Activated CD4-positive, alpha-beta T cell treated with anti-CD3 and anti-CD28 coated beads for 48 hours (primary cell): Measurements from ENCODE around the gene RAB11FIP4.

ENCODE experiments used
- DNase-seq: peaks from one replicate; pipeline ENCODE4 v3.0.0-alpha.2; 2020

RAB11FIP4 gene

DNA sequence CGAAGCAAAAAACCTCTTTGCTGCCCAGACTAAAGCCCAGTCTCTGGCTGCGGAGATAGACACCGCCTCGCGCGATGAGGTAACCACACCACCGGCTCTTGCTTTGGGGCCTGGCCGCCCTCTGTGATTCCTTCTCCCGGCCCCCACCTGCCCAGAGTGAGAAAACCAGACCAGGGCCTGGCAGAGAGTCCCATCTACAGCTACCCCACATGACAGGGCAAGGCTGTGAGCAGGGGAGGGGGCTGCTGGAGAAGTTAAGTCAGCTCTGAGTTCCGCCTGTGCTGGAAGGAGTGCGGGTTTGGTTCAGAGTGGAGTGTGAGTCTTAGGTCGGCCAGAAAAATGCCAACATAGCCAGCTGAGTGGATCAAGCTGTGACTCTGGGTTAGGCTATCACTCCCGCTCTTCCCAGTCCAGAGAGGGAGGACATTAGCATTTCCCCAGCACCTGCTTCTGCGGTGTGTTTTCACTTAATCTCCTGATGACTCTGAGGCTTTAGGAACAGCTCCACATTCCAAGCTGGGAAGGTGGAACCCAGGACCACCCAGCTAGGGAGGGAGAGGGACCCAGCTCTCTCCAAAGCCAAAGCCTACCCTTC lies 139.0 kb downstream of the RAB11FIP4 start:
- no peak for DNase-seq

DNA sequence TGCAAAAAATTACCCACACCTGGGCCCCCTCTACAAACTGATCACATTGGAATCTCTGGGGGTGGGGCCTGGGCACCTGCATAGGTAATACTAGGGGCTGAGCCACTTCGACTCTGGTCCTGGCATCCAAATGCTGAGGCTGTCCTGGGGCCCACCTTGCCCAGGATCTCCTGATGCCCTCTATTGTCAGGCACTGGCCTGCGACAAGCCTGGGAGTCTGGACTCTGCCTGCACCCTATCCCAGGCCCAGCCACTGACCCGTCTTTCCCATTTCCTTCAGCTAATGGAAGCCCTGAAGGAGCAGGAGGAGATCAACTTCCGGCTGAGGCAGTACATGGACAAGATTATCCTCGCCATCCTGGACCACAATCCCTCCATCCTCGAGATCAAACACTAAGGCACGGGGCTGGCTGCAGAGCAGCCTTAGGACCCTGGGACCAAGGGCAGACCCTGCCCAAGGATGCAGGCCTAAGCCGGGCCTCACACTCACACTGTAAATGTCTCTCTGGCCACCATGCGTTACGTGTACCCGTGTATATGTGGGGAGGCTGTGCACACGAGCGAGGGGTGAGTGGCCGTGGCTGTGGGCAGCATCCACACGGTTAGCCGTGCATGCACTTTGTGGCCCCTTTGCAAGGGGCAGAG lies 140.0 kb downstream of the RAB11FIP4 start:
- DNase-seq: no peak

DNA sequence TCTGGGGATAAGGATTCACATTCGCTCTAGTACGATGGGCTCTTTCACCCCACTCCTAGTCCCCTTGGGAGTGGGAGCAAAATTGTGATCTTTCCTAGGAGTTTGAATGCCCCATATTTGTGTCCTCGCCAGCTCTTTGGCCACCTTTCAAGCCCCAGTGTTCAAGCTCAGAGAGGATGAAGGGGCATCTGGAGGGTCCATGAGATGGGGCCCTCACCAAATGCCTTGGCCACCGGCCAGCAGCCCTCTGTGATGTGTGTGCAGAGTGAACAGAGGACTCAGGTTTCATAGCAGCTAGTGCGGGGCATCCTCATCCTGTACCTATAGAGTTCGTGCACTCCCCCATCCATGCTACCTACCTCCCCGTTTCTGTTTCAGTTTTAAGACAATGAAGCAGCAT lies 140.6 kb downstream of the RAB11FIP4 start:
- no peak for DNase-seq

- DNase-seq: no peak
These were observed 141.1 kb downstream of the RAB11FIP4 start for GRCh38 chr17:31532526-31532925.

- peak; percentile 48 for DNase-seq
These were observed 142.2 kb downstream of the RAB11FIP4 start for GRCh38 chr17:31533546-31534155.

GRCh38 chr17:31534223-31534888 lies 142.9 kb downstream of the RAB11FIP4 start:
- DNase-seq: no peak

DNA sequence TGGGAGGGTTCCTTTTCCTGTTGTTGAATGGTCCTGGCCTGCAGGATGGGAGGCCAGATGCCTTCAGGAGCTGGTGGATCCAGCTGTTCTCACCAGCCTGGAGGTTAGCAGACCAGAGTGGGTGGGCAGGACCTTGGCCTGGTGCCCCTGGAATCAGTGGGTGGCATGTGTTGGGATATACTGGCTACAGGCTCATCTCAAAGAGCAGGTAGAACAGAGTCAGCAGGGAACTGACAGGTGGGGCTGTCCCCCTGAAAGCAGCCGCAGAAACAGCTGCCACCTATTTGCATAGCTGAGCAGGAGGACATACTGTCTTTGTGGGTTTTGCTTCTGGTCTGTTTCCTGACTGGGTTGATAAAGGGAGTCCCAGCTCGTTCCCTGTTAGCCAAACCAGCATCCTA lies 144.1 kb downstream of the RAB11FIP4 start:
- peak; percentile 63 for DNase-seq

GRCh38 chr17:31536451-31536850 lies 145.0 kb downstream of the RAB11FIP4 start:
- DNase-seq: no peak

DNA sequence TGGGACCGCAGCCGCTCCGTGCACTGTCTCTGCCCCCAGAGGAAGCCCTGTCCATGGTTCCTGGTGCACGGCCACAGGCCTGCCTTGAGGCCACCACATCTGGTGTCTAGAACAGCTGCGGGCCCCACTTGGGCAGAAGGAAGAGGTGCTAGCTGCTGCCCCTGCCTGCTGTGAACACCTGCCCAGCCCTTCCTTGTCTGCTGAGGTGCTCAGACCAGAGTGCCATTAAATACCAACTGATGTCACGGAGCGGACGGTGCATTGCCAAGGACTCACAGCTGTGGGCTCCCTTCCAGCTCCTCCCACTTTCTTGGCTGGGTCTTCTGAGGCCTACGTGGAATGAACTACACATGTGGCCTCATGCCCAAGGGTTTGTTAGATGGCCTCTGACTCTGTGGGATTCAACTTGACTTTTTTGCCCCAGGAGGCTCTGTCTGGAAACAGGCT lies 146.1 kb downstream of the RAB11FIP4 start:
- no peak for DNase-seq

- no peak for DNase-seq
These were observed 146.7 kb downstream of the RAB11FIP4 start for GRCh38 chr17:31538080-31538762.

- DNase-seq: no peak
These were observed 149.3 kb downstream of the RAB11FIP4 start for GRCh38 chr17:31540602-31541307.

- no peak for DNase-seq
These were observed 150.1 kb downstream of the RAB11FIP4 start for GRCh38 chr17:31541559-31541958.

GRCh38 chr17:31544186-31544585 lies 152.7 kb downstream of the RAB11FIP4 start:
- DNase-seq: no peak

DNA sequence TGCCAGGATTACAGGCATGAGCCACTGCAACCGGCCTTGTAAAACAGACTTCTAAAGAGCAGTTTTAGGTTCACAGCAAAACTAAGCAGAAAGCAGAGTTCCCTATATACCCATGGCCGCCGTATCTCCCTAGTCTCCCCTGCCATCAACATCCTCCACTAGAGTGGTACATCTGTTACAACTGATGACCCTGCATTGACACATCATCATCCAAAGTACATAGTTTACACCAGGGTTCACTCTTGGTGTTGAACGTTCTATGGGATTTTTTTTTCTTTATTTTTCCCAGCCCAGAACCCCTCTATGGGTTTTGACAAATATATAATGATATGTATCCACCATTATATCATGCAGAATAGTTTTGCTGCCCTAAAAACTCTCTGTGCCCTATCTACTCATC lies 155.2 kb downstream of the RAB11FIP4 start:
- no peak for DNase-seq

DNA sequence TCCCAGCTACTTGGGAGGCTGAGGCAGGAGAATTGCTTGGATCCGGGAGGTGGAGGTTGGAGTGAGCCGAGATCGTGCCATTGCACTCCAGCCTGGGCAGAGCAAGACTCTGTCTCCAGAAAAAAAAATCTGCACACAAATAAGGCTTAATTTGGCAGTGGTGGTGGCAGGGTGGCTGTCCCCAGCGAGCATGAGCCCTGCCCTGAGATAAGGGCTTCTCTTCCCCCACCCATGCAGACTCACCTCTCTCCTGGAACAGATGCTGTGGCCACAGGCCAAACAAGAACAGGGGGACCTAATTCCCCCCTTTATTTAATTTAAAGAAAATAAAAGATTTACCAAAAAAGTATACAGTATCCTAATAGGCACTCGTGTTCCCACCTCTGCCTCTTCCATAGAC lies 157.2 kb downstream of the RAB11FIP4 start:
- DNase-seq: no peak

DNA sequence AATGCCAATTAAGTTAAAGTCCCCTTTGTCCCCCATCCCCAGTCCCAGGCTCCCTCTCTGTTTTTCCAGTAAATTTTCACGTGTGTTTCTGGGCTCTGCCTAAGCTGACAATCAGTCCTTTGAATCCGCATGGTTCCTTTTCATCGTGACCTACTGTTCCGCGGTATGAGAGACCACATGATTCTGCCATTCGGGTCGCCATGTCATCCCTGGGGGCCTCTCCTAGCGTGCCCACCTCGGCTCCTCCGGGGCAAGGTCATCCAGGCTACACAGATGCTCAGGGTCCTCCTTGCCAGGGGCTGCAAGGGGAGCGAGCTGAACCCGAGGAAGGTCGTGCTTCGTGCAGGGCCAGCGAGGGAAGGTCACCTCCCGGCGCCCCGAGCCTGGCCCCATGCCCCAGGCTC lies 157.6 kb downstream of the RAB11FIP4 start:
- DNase-seq: no peak

- DNase-seq: peak; percentile 96
These were observed 158.3 kb downstream of the RAB11FIP4 start for GRCh38 chr17:31549525-31550388.

DNA sequence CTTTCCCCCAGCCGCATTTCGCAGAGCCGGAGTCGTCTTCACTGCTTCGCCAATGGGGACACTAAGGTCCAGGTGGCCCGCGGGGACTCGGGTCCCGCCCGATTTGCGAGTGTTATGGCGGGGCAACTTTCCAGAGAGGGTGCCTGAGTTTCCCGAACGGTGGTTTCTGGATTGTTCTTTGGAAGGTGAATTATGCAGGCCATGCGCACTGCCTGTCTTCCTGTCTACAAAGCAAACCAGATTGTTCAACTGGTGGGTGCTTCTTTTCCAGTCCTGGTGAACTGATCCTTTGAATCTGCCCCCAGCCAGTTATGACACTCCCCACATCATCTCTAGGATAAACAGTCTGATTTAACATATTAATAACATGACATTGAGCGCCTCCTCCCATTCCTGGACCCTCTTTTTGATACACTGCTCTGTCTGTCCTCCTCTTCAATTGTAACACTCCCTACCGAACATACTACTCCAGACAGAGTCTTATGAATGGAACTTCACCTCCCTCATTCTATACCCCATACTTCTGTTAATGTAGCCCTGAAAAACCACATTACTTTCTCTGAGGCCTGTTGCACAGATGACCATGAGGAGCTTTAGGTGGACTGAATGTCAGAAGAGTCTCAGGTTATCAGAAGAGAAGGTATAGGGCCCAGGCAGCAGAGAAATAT lies 159.0 kb downstream of the RAB11FIP4 start:
- no peak for DNase-seq

- no peak for DNase-seq
These were observed 161.1 kb downstream of the RAB11FIP4 start for GRCh38 chr17:31552568-31552967.

GRCh38 chr17:31553506-31553905 lies 162.0 kb downstream of the RAB11FIP4 start:
- DNase-seq: no peak

- no peak for DNase-seq
These were observed 163.5 kb downstream of the RAB11FIP4 start for GRCh38 chr17:31554930-31555329.
